A549 (cell line): Measurements from ENCODE around the gene GBA2. TPM values are rescaled to one million over a fixed set of nuclear protein-coding genes. Genes with fewer than 3 reads are reported as not detected.

Source experiments
- ATAC-seq, 2 experiments: fragments of 200-7000 bp in 1 of 2; fragments of >200 bp in 1 of 2; cut with Nextera tagmentation in 1 of 2; cut with Tn5 transposase in 1 of 2; 3 replicates each; pipeline versions ENCODE4 v1.8.0 to v1.9.1; 2018 to 2020; ENCODE audit warnings: mild to moderate bottlenecking in 1 of 2, moderate library complexity in 1 of 2
- CTCF ChIA-PET: fragments of 300-600 bp; sonication (Branson Sonifier 250); formaldehyde crosslinking; extraction: SDS; loops from one replicate; lab custom pipeline; 2021; ENCODE audit warnings: antibody characterized with exemption, inconsistent platforms; lab: Yijun Ruan, JAX
- POLR2A ChIA-PET: fragments of 350-600 bp; formaldehyde crosslinking; extraction: SDS; loops from one replicate; lab custom pipeline; 2021; ENCODE audit warnings: antibody characterized with exemption, inconsistent platforms; lab: Yijun Ruan, JAX
- DNase-seq, 2 experiments: peaks; one replicate each; pipeline versions ENCODE4 v3.0.0 to v3.0.0-alpha.2; 2011 to 2016; ENCODE audit warnings: low read depth in 1 of 2, low spot score in 1 of 2
- FAIRE-seq: peaks from 2 replicates; lab custom pipeline; 2011; peaks lifted over from hg19 to GRCh38; lab: Jason Lieb, UNC
- H3K27ac ChIP-seq, 2 experiments: fragments of >200 bp; sonication (Bioruptor Twin); formaldehyde crosslinking; 3 replicates each; pipeline ENCODE4 v1.5.1; 2016 to 2017
- H3K4me1 ChIP-seq: fragments of >200 bp; sonication (Bioruptor Twin); formaldehyde crosslinking; 3 replicates; pipeline ENCODE4 v1.6.1; 2016
- H3K4me2 ChIP-seq: fragments of >200 bp; sonication (Bioruptor Twin); formaldehyde crosslinking; 3 replicates; pipeline ENCODE4 v1.6.1; 2016
- H3K4me3 ChIP-seq: fragments of >200 bp; sonication (Bioruptor Twin); formaldehyde crosslinking; 3 replicates; pipeline ENCODE4 v1.5.1; 2016
- H3K9me3 ChIP-seq: fragments of >200 bp; sonication (Bioruptor Twin); formaldehyde crosslinking; 3 replicates; pipeline ENCODE4 v1.6.1; 2016
- BHLHE40 ChIP-seq: IDR thresholded peaks from 2 replicates; pipeline ENCODE4 v1.6.1; 2012; ENCODE audit warnings: low read depth, low read length, inconsistent platforms
- CHD4 ChIP-seq: fragments of 200-600 bp; sonication (generic); IDR thresholded peaks from 2 replicates; pipeline ENCODE4 v1.6.1; 2016; ENCODE audit warnings: antibody characterized with exemption, mild to moderate bottlenecking, borderline replicate concordance
- HOXA7 ChIP-seq: fragments of 250-450 bp; sonication (Bioruptor Pico); IDR thresholded peaks from 2 replicates; pipeline ENCODE4 v1.5.0; 2020; ENCODE audit warnings: mild to moderate bottlenecking, moderate library complexity
- JUN ChIP-seq, 2 experiments: fragments of >200 bp; sonication (Bioruptor Twin); formaldehyde crosslinking; IDR thresholded peaks; 2 replicates in 1 of 2; 3 replicates in 1 of 2; pipeline ENCODE4 v1.6.1; 2016 to 2017
- NFE2L2 ChIP-seq: fragments of 150-350 bp; conservative IDR thresholded peaks from 2 replicates; pipeline ENCODE4 v1.6.1; 2014; ENCODE audit warnings: low read length
- PHF8 ChIP-seq: fragments of 200-600 bp; sonication (generic); IDR thresholded peaks from 2 replicates; pipeline ENCODE4 v1.6.1; 2016; ENCODE audit warnings: low read depth, mild to moderate bottlenecking, antibody characterized with exemption, moderate library complexity, borderline replicate concordance
- POLR2A ChIP-seq: IDR thresholded peaks from 2 replicates; pipeline ENCODE4 v1.6.1; 2012; ENCODE audit warnings: mild to moderate bottlenecking, low read length
- SMC3 ChIP-seq: fragments of >200 bp; sonication (Bioruptor Twin); formaldehyde crosslinking; IDR thresholded peaks from 3 replicates; pipeline ENCODE4 v1.6.1; 2018; ENCODE audit warnings: inconsistent platforms
- TP53 ChIP-seq: fragments of 250-450 bp; sonication (Bioruptor Pico); IDR thresholded peaks from 2 replicates; pipeline ENCODE4 v1.5.0; 2021; ENCODE audit warnings: mild to moderate bottlenecking, moderate library complexity
- WGBS: methylation state at CpG from one replicate; pipeline ENCODE4 v1.1.6; 2017; ENCODE audit errors: missing lambda C conversion rate; 5-methylcytosine and 5-hydroxymethylcytosine counted together
- polyA plus RNA-seq, 4 experiments: library from polyadenylated mRNA; depleted of rRNA in 3 of 4; stranded (reverse); fragments of >200 nt; fragmentation: RNase III in 1 of 4; extraction: RNeasy Plus Mini Kit Qiagen cat#74134 plus additional on column Dnase treatment in 1 of 4; gene quantifications; 2 replicates in 3 of 4; 3 replicates in 1 of 4; pipeline ENCODE4 v1.2.3, GENCODE V29; 2011 to 2017
- TF ChIP-seq, protein P1 (sequence below): fragments of 200-600 bp; sonication (generic); IDR thresholded peaks from 2 replicates; pipeline ENCODE4 v1.6.1; 2016; ENCODE audit warnings: antibody characterized with exemption, mild to moderate bottlenecking, moderate library complexity
- TF ChIP-seq, protein P2 (sequence below): fragments of >200 bp; sonication (Bioruptor Twin); formaldehyde crosslinking; IDR thresholded peaks from 2 replicates; pipeline ENCODE4 v1.6.1; 2016
- TF ChIP-seq, protein P3 (sequence below): IDR thresholded peaks from 2 replicates; pipeline ENCODE4 v1.6.1; 2012
- TF ChIP-seq, protein P4 (sequence below): IDR thresholded peaks from 2 replicates; pipeline ENCODE4 v1.6.1; 2012
- TF ChIP-seq, protein P5 (sequence below): fragments of >200 bp; sonication (Bioruptor Twin); formaldehyde crosslinking; IDR thresholded peaks from 3 replicates; pipeline ENCODE4 v1.6.1; 2016

Gene GBA2
- polyA plus RNA-seq, 2 of the 4 experiments (the other 2 are of a cell fraction): 38.9 to 40.0 TPM

DNA sequence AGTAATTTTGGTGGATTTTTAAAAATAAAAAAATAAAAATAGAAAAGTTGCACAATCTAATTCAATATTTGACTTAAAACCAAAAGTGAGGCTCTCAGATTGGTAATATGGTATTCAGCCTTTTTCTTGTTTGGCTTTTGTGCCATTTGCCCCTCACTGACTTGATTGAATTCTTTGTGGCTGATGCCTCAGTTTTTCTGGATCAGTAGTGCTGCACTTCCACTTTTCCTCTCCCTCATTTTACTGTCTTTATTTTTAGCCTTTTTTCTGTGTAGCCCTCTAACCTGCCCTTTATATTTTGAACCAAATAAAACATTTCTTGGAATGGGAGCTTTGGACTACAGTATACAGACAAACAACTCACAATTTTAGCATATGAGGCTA is 8.9 kb upstream of the GBA2 start (continued):
- TF ChIP-seq, protein P1, sequence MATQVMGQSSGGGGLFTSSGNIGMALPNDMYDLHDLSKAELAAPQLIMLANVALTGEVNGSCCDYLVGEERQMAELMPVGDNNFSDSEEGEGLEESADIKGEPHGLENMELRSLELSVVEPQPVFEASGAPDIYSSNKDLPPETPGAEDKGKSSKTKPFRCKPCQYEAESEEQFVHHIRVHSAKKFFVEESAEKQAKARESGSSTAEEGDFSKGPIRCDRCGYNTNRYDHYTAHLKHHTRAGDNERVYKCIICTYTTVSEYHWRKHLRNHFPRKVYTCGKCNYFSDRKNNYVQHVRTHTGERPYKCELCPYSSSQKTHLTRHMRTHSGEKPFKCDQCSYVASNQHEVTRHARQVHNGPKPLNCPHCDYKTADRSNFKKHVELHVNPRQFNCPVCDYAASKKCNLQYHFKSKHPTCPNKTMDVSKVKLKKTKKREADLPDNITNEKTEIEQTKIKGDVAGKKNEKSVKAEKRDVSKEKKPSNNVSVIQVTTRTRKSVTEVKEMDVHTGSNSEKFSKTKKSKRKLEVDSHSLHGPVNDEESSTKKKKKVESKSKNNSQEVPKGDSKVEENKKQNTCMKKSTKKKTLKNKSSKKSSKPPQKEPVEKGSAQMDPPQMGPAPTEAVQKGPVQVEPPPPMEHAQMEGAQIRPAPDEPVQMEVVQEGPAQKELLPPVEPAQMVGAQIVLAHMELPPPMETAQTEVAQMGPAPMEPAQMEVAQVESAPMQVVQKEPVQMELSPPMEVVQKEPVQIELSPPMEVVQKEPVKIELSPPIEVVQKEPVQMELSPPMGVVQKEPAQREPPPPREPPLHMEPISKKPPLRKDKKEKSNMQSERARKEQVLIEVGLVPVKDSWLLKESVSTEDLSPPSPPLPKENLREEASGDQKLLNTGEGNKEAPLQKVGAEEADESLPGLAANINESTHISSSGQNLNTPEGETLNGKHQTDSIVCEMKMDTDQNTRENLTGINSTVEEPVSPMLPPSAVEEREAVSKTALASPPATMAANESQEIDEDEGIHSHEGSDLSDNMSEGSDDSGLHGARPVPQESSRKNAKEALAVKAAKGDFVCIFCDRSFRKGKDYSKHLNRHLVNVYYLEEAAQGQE: no peak
- TF ChIP-seq SMC3 (no peak), HOXA7 (CRISPR knock-in tag) (no peak), CHD4 (no peak), PHF8 (no peak)
- TF ChIP-seq, protein P2, sequence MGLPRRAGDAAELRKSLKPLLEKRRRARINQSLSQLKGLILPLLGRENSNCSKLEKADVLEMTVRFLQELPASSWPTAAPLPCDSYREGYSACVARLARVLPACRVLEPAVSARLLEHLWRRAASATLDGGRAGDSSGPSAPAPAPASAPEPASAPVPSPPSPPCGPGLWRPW: no peak
- TF ChIP-seq, all 56 proteins: peak for 0

DNA sequence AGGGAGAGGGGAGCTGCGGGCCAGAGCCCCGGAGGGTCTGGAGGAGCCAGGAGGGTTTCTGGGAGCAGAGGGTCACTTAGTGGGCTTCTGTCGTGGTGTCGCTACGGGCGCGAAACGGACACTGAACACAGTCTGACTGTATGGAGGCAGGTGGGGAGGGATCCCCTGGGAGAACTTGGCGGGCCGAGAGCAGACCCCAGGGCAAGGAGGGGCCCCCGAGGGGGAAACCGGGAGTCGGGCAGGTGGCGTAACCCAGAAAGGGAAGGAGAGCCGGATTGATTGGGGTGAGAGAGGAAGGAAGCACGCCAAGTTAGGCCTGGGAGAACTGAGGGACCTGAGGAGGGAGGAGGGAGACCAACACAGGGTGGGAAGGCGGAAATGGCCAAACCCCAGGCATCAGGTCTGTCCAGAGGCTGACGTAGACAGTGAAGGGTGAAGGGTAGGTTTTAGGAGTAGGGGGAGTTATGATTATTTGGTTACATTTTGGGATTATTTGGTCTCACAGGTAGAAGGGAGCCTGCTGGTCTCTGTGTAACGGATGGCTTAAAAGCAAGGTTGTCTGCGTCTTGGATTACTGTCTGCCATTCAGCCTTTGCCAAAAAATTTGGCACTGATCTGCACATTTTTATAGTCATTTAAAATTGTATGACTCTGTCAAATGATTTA is 8.3 kb upstream of the GBA2 start:
- Histone ChIP-seq H3K9me3 (no peaks in the 10 kb centered on the region), H3K27ac (peak overlapping the region; percentile 95 to 97), H3K4me2 (peak overlapping the region; percentile 76), H3K4me3 (peak overlapping the region; percentile 83), H3K4me1 (peaks cover 16% of the 10 kb centered on the region)
- ATAC-seq (peak; percentile 81 to 89), DNase-seq (peak; percentile 52 to 74), FAIRE-seq (no peak)
- CTCF ChIA-PET: interaction anchor here (0.8 to 6.5 kb wide), 23 partner anchors 12 to 154 kb away, joined by 3 to 75 read pairs (median 4); partner anchors contain the start of genes CREB3, GBA2, HINT2 and RGP1
- WGBS: 2% methylated on average over 13 of the region's 20 CpGs
- TF ChIP-seq, protein P3, sequence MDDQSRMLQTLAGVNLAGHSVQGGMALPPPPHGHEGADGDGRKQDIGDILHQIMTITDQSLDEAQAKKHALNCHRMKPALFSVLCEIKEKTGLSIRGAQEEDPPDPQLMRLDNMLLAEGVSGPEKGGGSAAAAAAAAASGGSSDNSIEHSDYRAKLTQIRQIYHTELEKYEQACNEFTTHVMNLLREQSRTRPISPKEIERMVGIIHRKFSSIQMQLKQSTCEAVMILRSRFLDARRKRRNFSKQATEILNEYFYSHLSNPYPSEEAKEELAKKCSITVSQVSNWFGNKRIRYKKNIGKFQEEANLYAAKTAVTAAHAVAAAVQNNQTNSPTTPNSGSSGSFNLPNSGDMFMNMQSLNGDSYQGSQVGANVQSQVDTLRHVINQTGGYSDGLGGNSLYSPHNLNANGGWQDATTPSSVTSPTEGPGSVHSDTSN: 0 out of 2 replicates have a peak, but pooled peaks have one; percentile 20
- TF ChIP-seq POLR2A (peak; percentile 59), BHLHE40 (no peak), PHF8 (0 out of 2 replicates have a peak, but pooled peaks have one; percentile 41), TP53 (CRISPR knock-in tag) (no peak), JUN (IDR thresholded peaks at IDR 0.05) (peak in 1 of 2 experiments; percentile 56; a peak in 2 of 5 replicates), NFE2L2 (no peak)
- TF ChIP-seq, protein P4, sequence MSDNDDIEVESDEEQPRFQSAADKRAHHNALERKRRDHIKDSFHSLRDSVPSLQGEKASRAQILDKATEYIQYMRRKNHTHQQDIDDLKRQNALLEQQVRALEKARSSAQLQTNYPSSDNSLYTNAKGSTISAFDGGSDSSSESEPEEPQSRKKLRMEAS: no peak
- TF ChIP-seq, protein P5, sequence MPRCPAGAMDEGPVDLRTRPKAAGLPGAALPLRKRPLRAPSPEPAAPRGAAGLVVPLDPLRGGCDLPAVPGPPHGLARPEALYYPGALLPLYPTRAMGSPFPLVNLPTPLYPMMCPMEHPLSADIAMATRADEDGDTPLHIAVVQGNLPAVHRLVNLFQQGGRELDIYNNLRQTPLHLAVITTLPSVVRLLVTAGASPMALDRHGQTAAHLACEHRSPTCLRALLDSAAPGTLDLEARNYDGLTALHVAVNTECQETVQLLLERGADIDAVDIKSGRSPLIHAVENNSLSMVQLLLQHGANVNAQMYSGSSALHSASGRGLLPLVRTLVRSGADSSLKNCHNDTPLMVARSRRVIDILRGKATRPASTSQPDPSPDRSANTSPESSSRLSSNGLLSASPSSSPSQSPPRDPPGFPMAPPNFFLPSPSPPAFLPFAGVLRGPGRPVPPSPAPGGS: 0 out of 3 replicates have a peak, but pooled peaks have one; percentile 30
- TF ChIP-seq, all 56 proteins: peak for 5
- POLR2A ChIA-PET: interaction anchor here (0.6 to 1.5 kb wide), 7 partner anchors 14 to 150 kb away, joined by 3 to 5 read pairs (median 4); partner anchors contain the start of genes CREB3, SPAG8 and TLN1
